PC-9 (cell line): ENCODE measurements around the gene SNORC. TPM values are rescaled to one million over a fixed set of nuclear protein-coding genes. Genes with fewer than 3 reads are reported as not detected.

Source experiments
- BruUV-seq: library from RNA; stranded (reverse); fragments of 400-500 nt; replicated peaks from 2 replicates; lab custom pipeline; 2021; lab: Mats Ljungman, UMichigan
- CTCF ChIA-PET: fragments of 300-600 bp; sonication (Branson Sonifier 250); formaldehyde crosslinking; loops from one replicate; lab custom pipeline; 2022; ENCODE audit warnings: antibody characterized with exemption; lab: Charles Lee
- POLR2A ChIA-PET: fragments of 300-600 bp; sonication (Branson Sonifier 250); formaldehyde crosslinking; loops from one replicate; lab custom pipeline; 2022; ENCODE audit warnings: antibody characterized with exemption; ENCODE audit not compliant: unreplicated experiment; lab: Charles Lee
- DNase-seq, 2 experiments: peaks; one replicate each; pipeline versions ENCODE4 v3.0.0 to v3.0.0-alpha.2; 2015 to 2022; ENCODE audit warnings: mixed read lengths in 1 of 2
- H2AFZ ChIP-seq: fragments of 200-600 bp; sonication (generic); 2 replicates; pipeline ENCODE4 v1.8.1; 2017; ENCODE audit warnings: antibody characterized with exemption
- H3F3A ChIP-seq: fragments of 200-600 bp; sonication (generic); 2 replicates; pipeline ENCODE4 v1.8.1; 2017; ENCODE audit warnings: antibody characterized with exemption, mild to moderate bottlenecking, low read depth; ENCODE audit not compliant: insufficient read depth
- H3K27ac ChIP-seq: fragments of 200-600 bp; sonication (generic); 2 replicates; pipeline ENCODE4 v1.6.1; 2016; ENCODE audit warnings: mixed run types
- H3K27me3 ChIP-seq: fragments of 200-600 bp; sonication (generic); 2 replicates; pipeline ENCODE4 v1.6.1; 2016; ENCODE audit warnings: low read depth, mixed run types; ENCODE audit not compliant: insufficient read depth
- H3K36me3 ChIP-seq: fragments of 200-600 bp; sonication (generic); 2 replicates; pipeline ENCODE4 v1.6.1; 2016; ENCODE audit warnings: low read depth, mixed run types
- H3K4me1 ChIP-seq: fragments of 200-600 bp; sonication (generic); replicated peaks from 2 replicates; pipeline ENCODE4 v1.6.1; 2016; ENCODE audit warnings: mixed run types; ENCODE audit not compliant: insufficient read depth
- H3K4me2 ChIP-seq: fragments of 200-600 bp; sonication (generic); 2 replicates; pipeline ENCODE4 v1.6.1; 2017; ENCODE audit warnings: mixed run types
- H3K4me3 ChIP-seq: fragments of 200-600 bp; sonication (generic); 2 replicates; pipeline ENCODE4 v1.6.1; 2016; ENCODE audit warnings: mixed run types
- H3K79me2 ChIP-seq: fragments of 200-600 bp; sonication (generic); 2 replicates; pipeline ENCODE4 v1.6.1; 2017; ENCODE audit warnings: low read depth, mixed run types
- H3K9me2 ChIP-seq: fragments of 200-600 bp; sonication (generic); 2 replicates; pipeline ENCODE4 v1.8.1; 2017; ENCODE audit warnings: mild to moderate bottlenecking; ENCODE audit not compliant: insufficient read depth
- H3K9me3 ChIP-seq: fragments of 200-600 bp; sonication (generic); 2 replicates; pipeline ENCODE4 v1.8.1; 2016; ENCODE audit warnings: low read depth; ENCODE audit not compliant: insufficient read depth
- H4K20me1 ChIP-seq: fragments of 200-600 bp; sonication (generic); 2 replicates; pipeline ENCODE4 v1.8.1; 2017; ENCODE audit not compliant: insufficient read depth
- CTCF ChIP-seq: fragments of 200-600 bp; sonication (generic); conservative IDR thresholded peaks from 2 replicates; pipeline ENCODE4 v1.6.1; 2017; ENCODE audit warnings: mixed run types, antibody characterized with exemption, mild to moderate bottlenecking, moderate library complexity
- EZH2 ChIP-seq: fragments of 200-600 bp; sonication (generic); IDR thresholded peaks from 2 replicates; pipeline ENCODE4 v1.8.0; 2017; ENCODE audit warnings: antibody characterized with exemption, low read depth
- intact Hi-C: fragments of 100-400 bp; cut with micrococcal nuclease; formaldehyde crosslinking; loops from one replicate; pipeline ENCODE4 v1.10.0; 2022; ENCODE audit not compliant: unreplicated experiment
- total RNA-seq: library from RNA; stranded (reverse); gene quantifications from 2 replicates; pipeline ENCODE4 v1.2.3, GENCODE V29; 2021

The SNORC gene
- total RNA-seq, 1 experiment from 2014 or later = 10.4 TPM

- H3K27ac ChIP-seq = no peak overlapping the region
- H3K9me2 ChIP-seq = no peaks in the 10 kb centered on the region
- ChIA-PET CTCF (interaction anchor here (0.7 kb wide), 1 partner anchor 418 kb away, joined by 3 read pairs; no protein-coding TSS in a partner anchor), POLR2A (interaction anchor here (0.6 kb wide), 1 partner anchor 858 kb away, joined by 3 read pairs; no protein-coding TSS in a partner anchor)
- H3K4me3 ChIP-seq = no peak overlapping the region
- no peaks in the 10 kb centered on the region for H3K79me2 ChIP-seq
- H3K36me3 ChIP-seq = peaks cover 35% of the 10 kb centered on the region
- intact Hi-C loops = no loop called here
- H2AFZ ChIP-seq = no peak overlapping the region
- H3K4me1 ChIP-seq = peaks cover 19% of the 10 kb centered on the region
- no peak overlapping the region for H3K4me2 ChIP-seq
- DNase-seq = no peak
- TF ChIP-seq CTCF (no peak), EZH2 (no peak)
- H4K20me1 ChIP-seq = peaks cover 3% of the 10 kb centered on the region
- BruUV-seq = no TSS peak
- H3K27me3 ChIP-seq = no peaks in the 10 kb centered on the region
- H3K9me3 ChIP-seq = no peaks in the 10 kb centered on the region
- peaks cover 40% of the 10 kb centered on the region for H3F3A ChIP-seq
Measured at GRCh38 chr2:232833830-232834229, 36.2 kb upstream of the SNORC start.

DNA sequence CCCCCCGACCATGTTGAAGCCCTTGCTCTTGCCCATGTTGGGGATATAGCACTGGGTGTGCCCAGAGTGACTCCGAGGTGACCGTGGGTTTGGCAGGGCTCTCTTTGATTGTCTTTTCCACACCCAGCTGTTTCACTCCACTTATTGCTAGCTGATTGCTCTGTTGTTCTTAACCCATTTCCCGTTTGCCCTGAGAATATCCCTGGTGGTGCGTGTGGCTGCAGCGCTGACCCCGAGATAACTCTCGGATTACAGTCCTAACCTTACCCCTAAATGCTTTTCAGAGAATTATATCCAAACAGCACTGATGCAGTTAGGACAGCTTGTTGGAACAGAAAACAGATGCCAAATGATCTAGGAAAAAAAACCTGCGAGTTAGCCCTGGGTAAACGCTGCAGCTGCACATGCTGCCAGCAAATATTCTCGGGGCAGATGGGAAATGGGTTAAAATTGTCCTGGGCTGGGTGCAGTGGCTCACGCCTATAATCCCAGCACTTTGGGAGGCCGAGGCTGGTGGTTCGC lies 34.3 kb upstream of the SNORC start:
- ChIA-PET CTCF (no interaction called here), POLR2A (interaction anchor here (0.6 kb wide), 1 partner anchor 374 kb away, joined by 9 read pairs; no protein-coding TSS in a partner anchor)
- H3F3A ChIP-seq = peaks cover 52% of the 10 kb centered on the region
- peaks cover 36% of the 10 kb centered on the region for H3K36me3 ChIP-seq
- H3K27me3 ChIP-seq = no peaks in the 10 kb centered on the region
- no peak overlapping the region for H3K27ac ChIP-seq
- H3K79me2 ChIP-seq = no peaks in the 10 kb centered on the region
- no peak overlapping the region for H3K4me2 ChIP-seq
- no peak overlapping the region for H2AFZ ChIP-seq
- H3K9me2 ChIP-seq = no peaks in the 10 kb centered on the region
- H3K9me3 ChIP-seq = no peaks in the 10 kb centered on the region
- BruUV-seq = no TSS peak
- H4K20me1 ChIP-seq = peaks cover 3% of the 10 kb centered on the region
- H3K4me3 ChIP-seq = no peak overlapping the region
- intact Hi-C loops = loop anchor here (5.0 kb wide), 1 partner anchor 417 kb away; the partner anchor contains the start of gene ATG16L1
- TF ChIP-seq CTCF (no peak), EZH2 (no peak)
- peaks cover 24% of the 10 kb centered on the region for H3K4me1 ChIP-seq
- DNase-seq = no peak

DNA sequence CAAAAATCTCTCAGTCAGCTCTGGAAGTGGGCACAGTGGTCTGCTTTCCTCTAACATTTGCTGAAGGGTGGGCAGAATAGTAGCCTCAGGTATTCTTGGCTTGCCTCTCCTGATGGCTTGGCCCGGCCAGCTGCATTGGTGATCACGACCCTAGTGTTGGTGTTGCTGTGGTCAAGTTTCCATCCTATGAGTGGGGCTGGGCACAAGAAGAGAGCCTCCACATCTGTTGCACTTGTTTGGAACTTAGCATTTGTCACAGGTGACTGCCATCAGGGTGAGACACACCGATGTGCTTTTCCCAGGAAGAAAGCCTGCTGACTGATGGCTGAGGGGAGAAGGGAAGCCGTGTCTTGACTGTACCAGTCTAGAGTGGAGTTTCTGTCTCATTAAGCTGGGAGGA lies 33.1 kb upstream of the SNORC start:
- ChIA-PET POLR2A (interaction anchor here (1.0 kb wide), 1 partner anchor 429 kb away, joined by 4 read pairs; no protein-coding TSS in a partner anchor), CTCF (no interaction called here)

More for the DNA sequence above, 33.1 kb upstream of the SNORC start:
- DNase-seq = no peak
- no TSS peak for BruUV-seq
- Histone ChIP-seq H3K4me1 (peaks cover 24% of the 10 kb centered on the region), H2AFZ (no peak overlapping the region), H3K27me3 (no peaks in the 10 kb centered on the region), H3K27ac (peak overlapping the region; percentile 45), H3K36me3 (peaks cover 33% of the 10 kb centered on the region), H3K4me2 (no peak overlapping the region), H3K9me3 (no peaks in the 10 kb centered on the region), H3K79me2 (no peaks in the 10 kb centered on the region), H4K20me1 (peaks cover 3% of the 10 kb centered on the region), H3F3A (peaks cover 52% of the 10 kb centered on the region), H3K9me2 (no peaks in the 10 kb centered on the region), H3K4me3 (no peak overlapping the region)
- intact Hi-C loops = loop anchor here (5.0 kb wide), 1 partner anchor 415 kb away; the partner anchor contains the start of gene ATG16L1
- TF ChIP-seq EZH2 (no peak), CTCF (no peak)
